GM19240 (cell line): ENCODE data around the gene TNIK.
"Not testable (repeated sequence)": the region's sequence is repeated elsewhere in the genome, so short reads cannot be mapped to it uniquely, and the experiment has no call there.

Experiments used
- DNase-seq: peaks from one replicate; pipeline ENCODE4 v3.0.0; 2011; ENCODE audit warnings: low spot score; ENCODE audit not compliant: insufficient read length

The TNIK gene

DNA sequence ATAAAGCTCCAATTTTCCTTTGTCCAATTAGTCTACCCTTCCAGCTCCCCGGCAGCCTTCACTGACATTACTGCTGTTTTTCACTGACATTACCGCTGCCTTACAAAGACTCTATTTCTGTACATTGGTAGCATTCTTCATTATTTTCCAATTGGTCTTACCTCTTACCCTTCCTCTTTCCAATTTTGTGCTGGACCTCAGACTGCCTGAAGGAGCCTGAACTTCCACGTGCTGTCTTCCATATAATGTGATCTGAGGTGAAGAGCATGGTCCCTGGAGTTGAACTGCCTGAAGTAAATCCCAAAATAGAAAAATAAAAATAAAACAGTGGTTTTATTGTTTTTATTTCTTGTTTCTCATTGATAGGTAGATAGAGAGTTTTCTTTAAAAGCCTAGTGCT is 9.2 kb upstream of the TNIK start:
- no peak for DNase-seq

DNA sequence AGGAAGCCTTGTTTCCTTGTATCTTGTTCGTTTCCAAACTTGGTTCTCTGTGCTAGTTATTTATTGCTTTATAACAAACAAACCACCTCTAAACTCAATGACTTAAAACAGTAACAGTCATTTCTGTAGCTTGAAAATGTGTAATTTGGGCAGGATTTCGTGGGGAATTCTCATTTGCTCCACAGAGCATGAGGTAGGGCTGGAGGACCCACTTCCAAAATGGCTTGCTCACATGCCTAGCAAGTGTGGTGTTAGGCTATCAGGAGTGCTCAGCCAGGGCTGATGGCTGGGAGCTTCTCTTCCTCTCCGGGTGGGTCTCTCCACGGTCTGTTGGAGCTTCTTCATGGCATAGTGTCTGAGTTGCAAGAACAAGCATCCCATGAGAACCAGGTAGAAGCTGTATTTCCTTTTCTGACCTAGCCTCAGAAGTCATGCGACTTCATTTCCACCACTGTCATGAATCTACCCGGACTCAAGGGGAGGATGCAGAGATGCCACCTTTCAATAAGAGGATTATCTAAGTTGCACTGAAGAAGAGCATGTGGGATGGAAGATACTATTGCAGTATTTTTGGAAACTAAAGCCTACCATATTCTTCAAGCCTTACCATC is 8.2 kb upstream of the TNIK start:
- no peak for DNase-seq

DNA sequence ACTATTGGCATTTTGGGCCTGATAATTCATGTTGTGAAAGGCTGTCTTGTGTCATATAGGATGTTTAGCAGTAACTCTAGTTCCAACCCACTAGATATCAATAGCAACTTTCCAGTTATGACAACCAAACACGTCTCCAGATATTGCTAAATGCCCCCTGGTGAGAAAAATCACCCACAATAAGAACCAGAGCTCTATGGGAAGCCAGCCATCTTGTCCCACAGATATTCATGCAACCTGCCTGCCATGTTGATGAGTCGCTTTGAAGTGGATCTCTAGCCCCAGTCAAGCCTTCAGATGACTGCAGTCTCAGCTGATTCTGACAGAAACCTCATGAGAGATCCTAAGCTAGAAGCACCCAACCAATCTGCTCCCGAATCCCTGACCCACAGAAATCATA is 5.6 kb upstream of the TNIK start:
- DNase-seq = no peak

DNA sequence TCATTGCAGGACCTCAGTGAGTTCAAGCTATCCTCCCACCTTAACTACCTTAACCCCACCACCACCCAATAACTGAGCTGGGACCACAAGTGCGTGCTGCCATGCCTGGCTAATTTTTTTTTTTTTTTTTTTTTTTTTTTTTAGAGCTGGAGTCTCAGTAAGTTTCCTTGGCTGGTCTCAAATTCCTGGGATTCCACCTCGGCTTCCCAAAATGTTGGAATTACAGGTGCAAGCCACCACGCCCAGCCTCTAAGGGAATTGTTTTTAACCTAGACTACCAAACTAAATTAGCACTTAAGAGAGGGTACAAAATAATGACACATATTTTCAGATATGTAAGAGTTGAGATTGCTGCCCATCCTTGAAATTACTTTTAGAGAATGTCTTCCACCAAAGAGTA is 4.3 kb upstream of the TNIK start:
- no peak for DNase-seq

DNA sequence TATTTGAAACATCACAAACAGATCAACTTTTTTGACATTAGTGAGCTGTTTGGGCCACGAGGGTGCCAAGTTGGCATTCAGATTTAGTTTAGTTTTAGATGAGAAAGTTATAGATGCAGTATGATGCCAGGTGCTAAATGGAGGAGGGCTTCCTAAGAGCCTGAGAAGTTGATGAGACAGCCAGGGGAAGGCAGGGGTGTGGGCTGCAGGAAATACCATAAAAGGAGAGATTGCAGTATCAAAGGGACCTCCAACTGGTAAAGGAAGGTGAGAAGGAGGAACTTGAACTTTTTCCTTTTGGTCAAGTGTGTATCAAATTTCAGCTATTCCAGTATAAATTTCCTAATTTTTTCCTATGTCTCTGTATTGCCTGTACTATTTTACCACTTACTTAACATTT is 2.0 kb upstream of the TNIK start:
- DNase-seq = no peak

DNA sequence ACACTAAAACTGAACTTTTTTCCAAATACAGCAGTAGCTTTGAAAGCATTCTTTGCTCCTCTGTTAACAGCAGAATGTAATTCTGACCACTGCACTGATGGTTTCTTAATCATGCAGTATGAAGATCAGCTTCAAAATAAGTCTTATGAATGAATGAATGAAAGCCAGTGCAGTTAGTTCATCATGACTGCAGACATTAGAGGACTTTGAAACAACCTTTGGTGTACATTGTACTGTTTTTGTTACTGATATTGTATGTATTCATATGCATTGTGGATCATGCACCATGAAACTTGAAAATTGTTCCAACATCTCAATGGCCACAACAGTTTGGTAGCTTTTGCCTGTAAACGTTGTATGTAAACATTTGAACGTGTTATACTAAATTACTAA is 1.3 kb upstream of the TNIK start:
- no peak for DNase-seq

DNA sequence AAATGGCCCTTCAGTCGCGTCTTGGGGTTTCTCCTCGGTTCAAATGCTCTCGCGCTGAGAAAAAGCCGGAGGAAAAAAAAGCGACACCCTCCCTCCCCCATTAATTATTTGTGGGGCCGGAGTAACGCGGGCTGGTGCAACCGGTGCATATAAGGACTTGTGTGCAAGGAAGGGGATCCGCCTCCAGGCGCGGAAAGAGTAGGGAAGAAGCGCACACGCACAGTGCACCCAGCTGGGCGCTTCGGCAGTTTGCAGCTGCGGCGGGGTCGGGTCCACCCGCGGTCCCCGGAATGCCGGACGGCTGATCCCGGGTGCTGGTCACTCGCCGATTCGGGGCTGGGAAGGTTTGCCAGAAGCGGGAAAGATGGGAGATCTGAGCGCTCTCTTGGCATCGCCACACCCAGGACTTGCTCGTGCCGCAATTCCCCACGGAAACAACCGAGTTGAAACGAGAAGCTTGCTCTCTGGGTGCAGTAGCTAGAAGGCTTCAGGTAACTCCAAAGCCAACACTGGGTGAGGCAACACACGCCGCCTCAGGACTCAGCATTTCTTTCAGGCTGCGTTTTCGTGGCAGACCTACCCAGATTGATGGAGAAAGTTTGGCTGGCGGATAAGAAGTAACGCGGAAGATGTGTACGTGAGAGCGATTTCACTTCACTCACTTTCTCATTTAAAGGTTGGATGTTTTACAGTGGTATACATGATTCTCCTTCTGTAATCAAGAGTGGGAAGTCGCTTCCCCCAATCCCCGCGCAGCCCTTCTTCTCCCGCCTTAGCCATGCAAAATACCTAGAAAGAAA is 720 bp upstream of the TNIK start:
- DNase-seq = no peak

DNA sequence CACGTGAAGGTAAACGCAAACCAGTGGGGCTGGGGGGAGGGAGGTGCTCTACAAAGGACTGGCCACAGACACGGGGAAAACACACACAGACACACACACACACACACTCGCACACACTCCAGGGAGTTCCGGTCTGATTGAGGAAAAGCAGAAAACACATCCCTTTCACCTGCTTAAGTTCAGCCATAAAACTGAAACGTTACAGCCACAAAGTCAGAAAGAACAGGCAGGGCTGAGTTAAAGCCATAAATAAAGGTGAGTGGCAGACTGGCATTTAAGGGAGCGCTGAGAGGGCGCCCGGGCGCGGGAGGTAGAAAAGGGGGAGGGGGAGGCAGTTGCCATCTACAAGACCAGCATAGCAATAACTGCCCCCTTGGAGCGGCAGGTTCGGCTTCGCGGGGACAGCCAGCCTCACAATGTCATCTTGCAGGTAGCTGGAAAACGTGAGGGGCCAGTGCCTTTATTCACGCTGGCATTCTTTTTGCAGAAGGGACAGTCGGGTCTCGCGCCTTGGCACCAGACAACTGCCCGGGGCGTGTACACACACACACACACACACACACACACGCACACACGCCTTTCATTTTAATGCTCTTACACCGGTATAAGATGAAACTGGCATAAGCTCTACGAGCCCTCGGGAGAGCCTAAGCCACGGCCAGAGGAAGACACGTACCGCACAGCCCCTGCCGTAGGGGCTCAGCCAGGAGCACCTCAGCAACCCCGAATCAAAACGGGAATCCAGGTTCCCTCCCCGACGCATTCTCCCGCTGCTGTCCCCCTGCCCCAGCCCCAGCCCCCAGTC is 866 bp downstream of the TNIK start:
- no peak for DNase-seq

DNA sequence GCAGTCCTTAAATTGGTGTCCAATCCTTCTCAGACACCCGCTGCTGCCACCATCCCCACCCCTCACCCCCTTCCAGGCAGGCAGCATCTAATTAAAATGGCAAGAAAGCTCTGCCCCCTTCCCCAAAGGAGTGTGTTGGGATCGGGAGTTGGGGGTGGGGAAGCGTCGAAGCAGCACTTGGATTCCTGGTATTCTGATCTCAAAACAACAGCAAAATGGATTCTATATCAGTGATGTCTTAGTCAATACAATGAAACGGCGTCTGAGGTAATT is 1.4 kb downstream of the TNIK start:
- DNase-seq = no peak

DNA sequence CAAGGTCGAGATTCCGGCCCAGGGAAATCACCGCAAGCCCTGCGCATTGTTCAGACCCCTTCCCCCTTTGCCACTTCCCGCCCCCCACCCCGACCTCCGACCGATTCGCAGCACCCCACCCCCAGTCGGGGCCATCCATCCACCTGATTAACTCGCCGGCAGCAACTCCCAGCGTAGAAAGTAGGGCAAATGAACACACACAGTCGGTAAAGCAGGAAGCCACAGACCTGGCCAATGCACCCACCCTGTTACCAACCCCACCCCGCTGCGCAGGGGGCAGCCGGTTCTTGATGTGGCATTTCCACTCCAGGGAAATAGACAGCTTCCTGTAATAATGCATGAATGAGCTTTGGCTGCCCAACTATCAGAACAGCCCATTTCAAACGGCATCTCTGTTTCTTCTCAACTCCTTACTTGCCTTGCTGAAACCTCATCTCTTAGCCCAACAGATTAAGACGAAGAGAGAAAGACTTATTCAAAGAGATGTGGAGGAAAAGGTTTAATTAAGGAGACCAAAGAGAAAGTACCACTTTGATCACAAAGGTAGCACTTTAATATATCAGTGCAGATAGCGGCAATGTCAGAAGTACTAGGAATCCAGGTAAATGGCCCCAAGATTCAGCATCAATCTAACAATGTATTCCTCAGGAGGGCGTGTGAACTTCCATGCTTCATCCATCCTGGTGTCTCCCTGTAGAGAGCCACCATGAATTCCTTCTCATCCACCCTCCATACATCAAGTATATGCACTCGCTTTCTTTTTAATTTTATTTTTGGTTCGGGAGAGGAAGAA is 1.9 kb downstream of the TNIK start:
- DNase-seq = no peak

DNA sequence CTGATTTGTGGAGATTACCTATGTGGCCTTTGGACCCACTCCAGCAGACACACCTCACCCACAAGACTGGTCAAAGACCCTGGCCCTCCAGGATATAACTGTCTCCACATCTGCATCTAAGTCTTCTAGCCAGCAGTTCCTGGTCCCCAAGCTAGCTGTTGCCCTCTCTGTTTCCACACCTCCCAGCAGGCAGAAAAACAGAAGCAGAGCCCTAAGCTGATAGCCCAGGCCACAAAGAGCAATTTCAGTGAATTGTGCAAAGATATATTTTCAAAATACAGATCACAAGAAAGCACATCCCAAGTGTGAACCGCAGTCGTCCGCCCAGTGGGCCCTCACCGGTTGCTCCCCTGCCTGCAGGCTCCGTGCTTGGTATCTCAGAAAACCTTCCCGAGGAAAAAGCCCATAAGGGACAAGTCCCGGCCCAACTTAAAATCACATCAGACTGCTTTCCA is 2.6 kb downstream of the TNIK start:
- DNase-seq = no peak

DNA sequence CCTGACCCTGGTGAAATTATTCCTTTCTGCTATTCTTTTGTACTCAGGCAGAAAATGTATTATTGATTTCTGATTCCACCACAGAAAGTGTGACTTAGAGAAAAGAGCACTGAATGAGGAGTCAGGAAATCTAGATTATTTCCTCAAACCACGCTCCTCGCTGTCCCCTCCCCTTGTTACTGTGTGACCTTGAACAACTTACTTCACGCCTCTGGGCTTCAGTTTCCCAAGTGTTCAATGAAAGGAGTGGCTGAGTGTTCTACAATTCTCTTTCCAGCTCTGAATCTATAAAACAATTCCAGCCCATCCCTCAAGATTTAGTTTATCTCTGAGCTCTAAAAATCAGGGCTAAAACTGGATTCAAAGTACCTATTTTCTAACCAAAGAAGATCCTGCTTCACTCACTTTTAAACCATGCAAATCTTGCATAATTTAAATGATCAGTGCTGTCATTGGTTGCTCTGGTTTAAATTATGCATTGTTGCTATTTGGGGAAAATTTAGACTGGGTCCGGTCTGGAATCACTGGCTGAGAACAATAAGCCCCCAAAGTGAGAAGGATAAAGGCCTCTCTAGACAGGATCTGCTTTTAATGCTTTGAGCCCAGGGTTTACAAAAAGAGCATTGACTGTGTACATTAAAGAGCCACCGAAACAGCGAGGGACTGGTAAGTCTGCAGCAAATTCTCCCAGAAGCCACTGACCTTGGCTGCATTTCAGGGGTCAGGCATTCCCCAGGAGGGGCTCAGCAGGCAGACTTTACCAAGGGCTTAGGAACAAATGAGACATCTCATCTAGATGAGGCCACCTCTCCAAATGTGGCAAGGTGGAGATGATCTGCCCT is 3.2 kb downstream of the TNIK start:
- no peak for DNase-seq

DNA sequence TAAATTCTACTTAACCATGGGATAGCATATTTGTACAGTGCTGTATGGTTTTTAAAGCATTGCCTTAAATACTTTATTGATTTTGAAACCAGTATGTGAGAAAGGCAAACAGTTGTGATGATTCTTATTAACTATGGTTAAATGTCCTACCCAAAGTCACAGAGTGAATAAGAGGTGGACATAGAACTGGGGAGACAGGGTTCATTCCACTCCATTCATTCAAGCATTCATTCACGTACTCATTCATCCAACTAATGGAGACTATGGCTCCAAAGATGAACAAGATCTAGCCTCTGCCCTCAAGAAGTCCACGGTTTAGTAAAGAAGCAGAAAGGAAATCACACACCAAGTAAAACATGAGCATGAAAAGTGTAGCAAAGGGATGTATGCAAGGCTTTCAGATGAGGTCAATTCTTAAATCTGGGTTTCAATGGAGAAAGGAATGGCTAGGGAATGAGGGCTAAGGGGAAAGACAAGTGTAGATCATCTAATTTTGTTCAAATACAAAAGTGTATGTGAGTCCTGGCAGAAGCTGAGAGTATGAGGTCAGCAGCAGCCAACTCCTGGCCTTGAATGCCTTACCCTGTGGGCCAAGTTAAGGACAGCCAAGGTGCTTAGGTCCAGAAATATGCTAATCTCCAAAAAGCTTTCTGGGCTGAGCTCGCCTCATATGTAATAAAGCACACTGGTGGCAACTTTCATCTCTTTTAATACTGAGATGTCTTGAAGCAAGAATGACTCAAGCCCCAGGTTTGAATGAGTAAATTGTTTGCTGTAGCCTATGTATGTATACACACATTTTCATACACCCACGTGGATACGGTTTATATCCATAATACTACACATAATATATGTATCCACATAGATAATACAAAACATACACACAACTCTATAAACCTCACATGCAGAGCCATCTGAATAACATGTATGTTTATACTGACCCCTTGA is 4.3 kb downstream of the TNIK start:
- DNase-seq = no peak

DNA sequence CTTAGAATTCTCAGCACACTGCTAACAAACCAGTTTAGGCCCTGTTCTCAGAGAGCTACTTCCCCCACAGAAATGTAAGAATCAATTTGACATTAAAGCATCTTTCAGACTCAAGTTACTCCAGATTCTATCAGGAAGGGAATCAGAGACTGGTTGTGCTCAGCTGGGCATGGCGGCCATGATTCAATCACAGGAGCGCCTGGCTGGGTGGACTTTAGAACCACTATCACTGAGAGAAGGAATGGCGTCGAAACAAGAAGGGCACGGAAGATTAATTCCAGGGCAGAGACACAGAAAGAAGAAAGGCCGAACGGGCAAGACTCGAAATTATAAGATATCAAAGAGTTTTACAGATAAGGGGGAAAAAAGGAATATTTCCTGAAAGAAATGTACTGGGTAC is 6.2 kb downstream of the TNIK start:
- DNase-seq = no peak

DNA sequence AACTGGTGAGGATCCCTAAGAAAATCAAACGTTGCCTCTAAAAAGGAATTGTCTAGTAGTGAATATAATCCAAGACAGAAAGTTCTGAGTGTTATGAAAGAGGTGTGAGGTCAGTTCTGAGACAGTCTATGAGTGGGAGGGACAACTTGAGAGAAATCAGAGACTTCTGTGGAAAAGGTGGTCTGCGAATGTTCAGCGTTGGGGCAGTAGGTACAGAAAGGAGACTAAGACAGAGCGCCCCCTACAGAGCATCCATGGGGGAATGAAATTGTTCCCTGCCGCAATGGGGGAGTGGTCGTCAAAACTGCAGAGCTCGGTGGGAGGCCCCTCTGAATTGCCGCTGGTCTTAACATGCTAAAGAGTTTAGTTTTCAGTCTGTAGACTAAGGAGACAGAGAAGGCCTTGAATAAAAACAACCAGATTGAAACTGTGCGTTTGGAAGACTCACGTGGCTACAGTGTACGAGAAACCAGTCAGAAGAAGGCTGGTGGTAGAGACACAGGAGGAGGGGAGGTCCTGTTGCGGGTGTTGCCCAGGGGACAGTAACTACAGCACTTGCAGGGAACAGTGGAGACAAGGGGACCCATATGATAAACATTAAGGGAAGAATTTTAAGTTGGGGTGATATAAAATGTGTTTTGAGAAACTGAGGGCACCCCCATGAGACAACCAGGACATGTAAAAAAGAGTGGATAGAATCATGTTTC is 6.9 kb downstream of the TNIK start:
- no peak for DNase-seq

DNA sequence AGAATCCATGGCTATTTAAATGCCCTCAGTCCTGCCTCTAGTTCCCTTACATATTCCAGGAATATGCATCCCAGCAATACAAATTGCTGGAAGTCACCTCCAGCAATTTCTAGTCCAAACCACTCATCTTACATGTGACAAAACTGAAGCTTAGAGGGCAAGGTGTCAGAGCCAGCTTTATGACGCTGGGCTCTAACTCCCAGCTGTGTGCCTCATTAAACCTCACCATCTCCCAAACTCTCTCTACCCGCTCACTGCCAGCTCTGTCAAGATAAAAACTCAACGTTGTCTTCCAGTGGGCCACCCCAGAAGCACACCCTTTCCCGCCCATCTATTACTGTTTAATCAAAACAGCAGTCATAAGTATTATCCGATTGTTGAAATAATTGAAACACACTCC is 7.9 kb downstream of the TNIK start:
- no peak for DNase-seq

DNA sequence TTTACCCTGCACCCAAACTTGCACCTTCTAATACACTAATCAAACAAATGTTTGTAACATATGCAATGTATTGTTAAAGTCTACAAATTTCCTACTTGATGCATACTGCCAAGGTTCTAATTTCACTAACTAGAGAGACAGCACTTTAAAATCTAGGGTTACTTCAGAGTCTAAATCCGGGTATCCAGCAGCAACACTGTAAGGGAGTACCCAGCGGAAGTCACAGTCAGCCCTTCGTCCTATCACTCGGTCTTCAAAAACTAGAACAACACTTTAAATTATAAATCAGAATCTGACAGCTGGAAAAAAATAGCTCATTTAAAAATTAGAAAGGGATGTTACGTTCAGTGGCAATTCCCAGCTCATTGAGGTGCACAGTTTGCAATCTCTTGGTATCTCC is 8.3 kb downstream of the TNIK start:
- no peak for DNase-seq

DNA sequence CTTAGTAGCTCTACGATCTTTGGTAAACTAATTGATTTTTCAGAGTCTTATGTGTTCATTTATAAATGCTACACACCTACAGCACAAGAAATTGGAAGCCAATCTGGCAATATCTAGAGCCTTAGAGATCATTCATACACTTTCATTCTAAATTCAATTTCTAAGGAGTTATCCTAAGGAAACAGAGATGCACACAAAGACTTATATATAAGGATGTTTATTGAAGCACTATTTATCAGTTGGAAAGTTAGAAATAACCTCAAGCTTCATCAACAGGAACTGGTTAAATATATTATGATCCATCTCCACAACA is 12.7 kb downstream of the TNIK start:
- DNase-seq = not testable (repeated sequence)

DNA sequence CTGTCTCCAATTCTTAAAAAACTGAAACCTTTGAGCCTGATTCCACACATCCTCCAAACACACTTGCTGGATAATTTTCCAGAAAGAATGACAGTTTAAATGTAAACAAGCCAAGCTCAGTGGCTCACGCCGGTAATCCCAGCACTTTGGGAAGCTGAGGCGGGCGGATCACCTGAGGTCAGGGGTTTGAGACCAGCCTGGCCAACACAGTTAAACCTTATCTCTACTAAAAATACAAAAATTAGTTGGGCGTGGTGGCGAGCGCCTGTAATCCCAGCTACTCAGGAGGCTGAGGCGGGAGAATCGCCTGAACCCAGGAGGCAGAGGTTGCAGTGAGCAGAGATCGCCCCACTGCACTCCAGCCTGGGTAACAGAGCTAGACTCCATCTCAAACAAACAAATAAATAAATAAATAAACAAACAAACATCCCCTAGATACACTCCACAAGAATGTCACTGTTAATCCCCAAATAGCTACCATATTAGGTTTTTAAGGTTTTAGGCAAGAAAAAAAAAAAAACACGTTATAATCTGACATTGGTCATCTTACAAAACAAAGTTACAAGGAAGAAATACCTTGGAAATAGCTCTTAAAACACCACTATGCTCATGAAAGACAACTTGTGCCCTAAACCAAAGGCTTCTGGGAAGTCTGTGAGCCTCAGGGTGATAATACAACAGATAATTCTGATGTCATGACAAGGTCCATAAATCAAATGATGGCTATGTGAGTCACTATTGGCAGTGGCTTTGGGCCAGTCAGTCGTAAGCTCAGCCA is 13.2 kb downstream of the TNIK start:
- DNase-seq = no peak
